Lower leg skin (tissue), 4 donors: ENCODE data around the gene APLNR. TPM values are rescaled to one million over a fixed set of nuclear protein-coding genes. Genes with fewer than 3 reads are reported as not detected.
A peak's percentile ranks its signal among the peaks of the same experiment; 100 is the strongest.

Source experiments
- DNase-seq, 2 donors: peaks; one replicate each; pipeline ENCODE4 v3.0.0-alpha.2; 2019; ENCODE audit warnings: low spot score in 2 of 2
- H3K4me3 ChIP-seq: fragments of 200-600 bp; sonication (generic); 2 replicates; pipeline ENCODE4 v1.5.1; 2017; ENCODE audit warnings: mild to moderate bottlenecking, low read depth; ENCODE audit not compliant: poor library complexity, severe bottlenecking
- POLR2A ChIP-seq, 2 donors: fragments of 450-650 bp; IDR thresholded peaks; one replicate each; pipeline ENCODE4 v1.6.1; 2016 to 2017; ENCODE audit warnings: antibody characterized with exemption in 2 of 2, mild to moderate bottlenecking in 1 of 2, moderate library complexity in 1 of 2
- WGBS, 2 donors: methylation state at CpG; one replicate each; pipeline ENCODE4 v1.1.5; 2018; 5-methylcytosine and 5-hydroxymethylcytosine counted together
- intact Hi-C: fragments of 100-400 bp; cut with DNase I; formaldehyde crosslinking; loops from one replicate; pipeline ENCODE4 v1.15.0; 2023; ENCODE audit warnings: low total_unique reads
- total RNA-seq, 4 donors: library from RNA; depleted of rRNA; stranded (reverse); fragments of >200 nt; gene quantifications; one replicate each; pipeline ENCODE4 v1.1.0, GENCODE V29; 2016
- TF ChIP-seq, protein P1 (sequence below), 3 donors: fragments of 450-650 bp; IDR thresholded peaks; one replicate each; pipeline ENCODE4 v1.5.1; 2016; ENCODE audit warnings: antibody characterized with exemption in 3 of 3, mild to moderate bottlenecking in 3 of 3, moderate library complexity in 2 of 3

APLNR gene
- total RNA-seq, 4 donors from 2014 or later = 0.17 to 1.6 (median 0.82) TPM

DNA sequence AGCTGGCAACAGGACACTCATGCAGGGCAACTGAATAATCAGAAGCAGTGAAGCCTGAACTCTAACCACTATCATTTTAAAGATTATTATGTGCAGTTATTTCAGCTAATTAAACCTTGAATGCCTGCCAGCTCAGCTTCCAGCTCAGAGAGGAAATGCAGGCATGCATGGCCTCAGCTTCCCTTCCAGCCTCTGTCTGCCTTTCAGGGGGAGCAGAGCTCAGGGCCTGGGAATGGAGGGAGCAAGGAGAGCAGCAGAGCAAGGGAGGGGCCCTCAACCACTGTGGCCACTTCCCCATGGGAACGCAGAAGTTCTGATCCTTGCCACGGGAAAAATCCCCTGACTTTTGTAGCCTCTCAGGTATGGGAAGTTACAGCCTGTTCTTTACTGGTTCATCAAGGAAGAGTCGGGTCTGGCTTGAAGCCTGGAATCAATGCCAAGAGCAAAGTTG is 32.5 kb upstream of the APLNR start:
- intact Hi-C loops = no loop called here
- TF ChIP-seq POLR2A (IDR thresholded peaks at IDR 0.05) = no peak
- TF ChIP-seq, protein P1, sequence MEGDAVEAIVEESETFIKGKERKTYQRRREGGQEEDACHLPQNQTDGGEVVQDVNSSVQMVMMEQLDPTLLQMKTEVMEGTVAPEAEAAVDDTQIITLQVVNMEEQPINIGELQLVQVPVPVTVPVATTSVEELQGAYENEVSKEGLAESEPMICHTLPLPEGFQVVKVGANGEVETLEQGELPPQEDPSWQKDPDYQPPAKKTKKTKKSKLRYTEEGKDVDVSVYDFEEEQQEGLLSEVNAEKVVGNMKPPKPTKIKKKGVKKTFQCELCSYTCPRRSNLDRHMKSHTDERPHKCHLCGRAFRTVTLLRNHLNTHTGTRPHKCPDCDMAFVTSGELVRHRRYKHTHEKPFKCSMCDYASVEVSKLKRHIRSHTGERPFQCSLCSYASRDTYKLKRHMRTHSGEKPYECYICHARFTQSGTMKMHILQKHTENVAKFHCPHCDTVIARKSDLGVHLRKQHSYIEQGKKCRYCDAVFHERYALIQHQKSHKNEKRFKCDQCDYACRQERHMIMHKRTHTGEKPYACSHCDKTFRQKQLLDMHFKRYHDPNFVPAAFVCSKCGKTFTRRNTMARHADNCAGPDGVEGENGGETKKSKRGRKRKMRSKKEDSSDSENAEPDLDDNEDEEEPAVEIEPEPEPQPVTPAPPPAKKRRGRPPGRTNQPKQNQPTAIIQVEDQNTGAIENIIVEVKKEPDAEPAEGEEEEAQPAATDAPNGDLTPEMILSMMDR (IDR thresholded peaks at IDR 0.05) = no peak
- no peak overlapping the region for H3K4me3 ChIP-seq
- WGBS, 2 donors = 4 to 20% methylated on average over 3 of the region's 3 CpGs
- peak in 1 of 2 donors; percentile 77 for DNase-seq

DNA sequence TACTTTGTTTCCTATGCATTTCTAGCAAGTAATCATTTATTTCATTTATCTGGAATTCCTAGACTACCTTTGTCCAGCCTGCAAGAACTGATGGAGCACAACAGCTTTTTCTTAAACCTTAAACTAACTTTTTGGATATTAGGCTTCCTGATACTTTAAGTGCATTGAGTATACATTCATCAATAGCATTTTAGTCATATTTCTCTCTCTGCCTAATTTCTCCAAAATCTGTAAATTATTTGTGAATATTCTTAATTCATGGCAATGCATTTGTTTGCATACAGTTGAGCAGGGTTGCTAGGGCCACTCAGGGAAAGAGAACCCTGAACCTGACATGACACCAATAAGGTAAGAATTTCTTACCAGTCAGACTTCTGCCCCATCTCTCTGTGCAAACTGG is 29.1 kb upstream of the APLNR start:
- no peak for TF ChIP-seq POLR2A (IDR thresholded peaks at IDR 0.05)
- TF ChIP-seq, protein P1 (IDR thresholded peaks at IDR 0.05) = no peak
- H3K4me3 ChIP-seq = no peak overlapping the region
- intact Hi-C loops = no loop called here
- no peak for DNase-seq

DNA sequence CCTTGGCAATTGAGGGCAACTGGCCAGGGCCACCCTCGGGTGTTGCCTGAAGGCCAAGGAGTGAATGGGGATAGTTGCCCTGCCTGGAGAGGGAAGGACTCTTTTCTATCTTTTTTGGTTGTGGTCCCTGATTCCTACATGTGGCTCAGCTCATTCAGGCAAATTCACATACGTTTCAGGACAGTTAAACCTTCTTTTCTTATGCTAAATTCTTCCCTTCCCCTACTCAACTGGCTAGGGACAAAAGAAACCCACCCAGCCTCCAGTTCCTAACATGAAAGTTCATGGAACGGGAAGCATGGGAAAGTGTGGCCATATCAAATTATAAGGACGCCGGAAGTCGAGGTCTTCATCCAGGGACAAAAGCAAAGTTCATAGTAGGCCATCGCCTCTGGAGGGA is 26.3 kb upstream of the APLNR start:
- TF ChIP-seq POLR2A (IDR thresholded peaks at IDR 0.05) = no peak
- TF ChIP-seq, protein P1 (IDR thresholded peaks at IDR 0.05) = no peak
- intact Hi-C loops = no loop called here
- H3K4me3 ChIP-seq = no peak overlapping the region
- no peak for DNase-seq
- 83 to 89% methylated on average over 7 of the region's 7 CpGs for WGBS, 2 donors

DNA sequence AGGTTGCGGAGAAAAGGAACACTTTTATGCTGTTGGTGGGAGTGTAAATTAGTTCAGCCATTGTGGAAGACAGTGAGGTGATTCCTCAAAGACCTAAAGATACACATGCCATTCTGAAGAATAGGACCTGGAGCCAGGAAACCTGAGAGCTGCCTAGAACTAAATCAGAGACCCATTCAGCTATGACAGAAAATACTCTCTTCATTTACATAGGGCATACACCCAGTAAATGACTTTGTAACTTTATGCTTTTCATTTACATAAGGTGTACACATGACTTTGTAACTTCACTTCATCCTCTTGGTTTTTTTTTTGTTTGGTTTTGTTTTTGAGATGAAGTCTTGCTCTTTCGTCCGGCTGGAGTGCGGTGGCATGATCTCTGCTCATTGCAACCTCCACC is 25.1 kb upstream of the APLNR start:
- DNase-seq = no peak
- 70 to 71% methylated on average over 4 of the region's 4 CpGs for WGBS, 2 donors
- TF ChIP-seq POLR2A (IDR thresholded peaks at IDR 0.05) = no peak
- TF ChIP-seq, protein P1 (IDR thresholded peaks at IDR 0.05) = no peak
- intact Hi-C loops = no loop called here
- no peak overlapping the region for H3K4me3 ChIP-seq

DNA sequence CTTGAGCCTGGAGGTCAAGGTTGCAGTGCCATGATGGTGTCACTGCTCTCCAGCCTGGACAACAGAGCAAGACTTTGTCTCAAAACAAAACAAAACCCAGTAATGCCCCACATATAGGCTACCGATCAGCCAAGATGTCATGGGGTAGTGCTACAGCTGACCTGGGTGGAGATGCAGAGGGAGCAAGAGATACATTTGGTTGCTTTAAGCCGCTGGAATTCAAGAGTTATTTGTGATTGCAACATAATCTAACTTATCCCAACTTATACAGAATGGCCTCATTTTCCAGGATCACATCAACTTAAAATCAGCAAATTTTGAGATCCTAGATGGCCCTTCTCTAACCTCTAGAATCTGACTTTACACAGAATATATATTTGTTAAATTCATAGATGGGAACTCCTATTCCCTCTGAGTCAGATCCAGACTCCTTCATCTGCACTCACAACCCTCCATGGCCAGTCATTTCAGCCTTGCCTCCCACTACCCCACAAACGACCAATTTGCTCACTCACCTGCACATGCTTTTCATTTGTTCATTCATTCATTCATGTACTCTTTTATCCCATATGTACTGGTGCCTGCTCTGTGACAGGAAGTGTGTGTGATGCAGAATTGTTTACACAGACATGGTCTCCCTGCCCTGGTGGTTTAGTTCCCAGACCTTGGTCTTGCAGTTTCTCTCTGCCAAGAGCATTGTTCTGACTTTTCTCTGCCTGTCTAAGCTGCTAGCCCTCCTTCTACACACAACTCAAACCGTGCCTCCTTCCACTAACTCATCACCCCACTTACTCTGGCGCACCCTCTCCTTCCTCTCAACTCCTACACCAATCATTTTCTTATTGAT is 24.1 kb upstream of the APLNR start:
- TF ChIP-seq, protein P1 (IDR thresholded peaks at IDR 0.05) = no peak
- no peak for TF ChIP-seq POLR2A (IDR thresholded peaks at IDR 0.05)
- peak in 1 of 2 donors; percentile 21 for DNase-seq
- intact Hi-C loops = no loop called here
- 66 to 67% methylated on average over 5 of the region's 5 CpGs for WGBS, 2 donors
- H3K4me3 ChIP-seq = no peak overlapping the region

DNA sequence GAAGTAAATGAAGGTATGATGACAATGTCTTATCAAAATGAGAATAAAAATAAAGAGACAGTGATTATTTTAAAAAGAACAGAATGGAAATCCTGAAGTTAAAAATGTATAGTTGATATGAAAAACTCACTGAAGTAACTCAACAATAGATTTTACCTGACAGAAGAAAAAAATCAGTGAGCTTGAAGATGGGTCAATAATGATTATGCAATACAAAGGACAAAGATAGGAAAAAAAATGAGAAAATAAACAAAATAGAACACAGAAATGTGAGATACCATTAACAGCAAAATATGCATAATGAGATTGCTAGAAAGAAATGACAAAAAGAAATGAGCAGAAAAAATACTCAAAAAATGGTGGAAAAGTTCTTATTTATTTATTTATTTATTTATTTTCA is 19.1 kb upstream of the APLNR start:
- no peak for DNase-seq
- intact Hi-C loops = no loop called here
- TF ChIP-seq POLR2A (IDR thresholded peaks at IDR 0.05) = no peak
- TF ChIP-seq, protein P1 (IDR thresholded peaks at IDR 0.05) = no peak
- H3K4me3 ChIP-seq = no peak overlapping the region
